ENCODE results near the gene EVPL.
"Not testable (repeated sequence)": the region's sequence is repeated elsewhere in the genome, so short reads cannot be mapped to it uniquely, and the experiment has no call there.

The EVPL gene

DNA sequence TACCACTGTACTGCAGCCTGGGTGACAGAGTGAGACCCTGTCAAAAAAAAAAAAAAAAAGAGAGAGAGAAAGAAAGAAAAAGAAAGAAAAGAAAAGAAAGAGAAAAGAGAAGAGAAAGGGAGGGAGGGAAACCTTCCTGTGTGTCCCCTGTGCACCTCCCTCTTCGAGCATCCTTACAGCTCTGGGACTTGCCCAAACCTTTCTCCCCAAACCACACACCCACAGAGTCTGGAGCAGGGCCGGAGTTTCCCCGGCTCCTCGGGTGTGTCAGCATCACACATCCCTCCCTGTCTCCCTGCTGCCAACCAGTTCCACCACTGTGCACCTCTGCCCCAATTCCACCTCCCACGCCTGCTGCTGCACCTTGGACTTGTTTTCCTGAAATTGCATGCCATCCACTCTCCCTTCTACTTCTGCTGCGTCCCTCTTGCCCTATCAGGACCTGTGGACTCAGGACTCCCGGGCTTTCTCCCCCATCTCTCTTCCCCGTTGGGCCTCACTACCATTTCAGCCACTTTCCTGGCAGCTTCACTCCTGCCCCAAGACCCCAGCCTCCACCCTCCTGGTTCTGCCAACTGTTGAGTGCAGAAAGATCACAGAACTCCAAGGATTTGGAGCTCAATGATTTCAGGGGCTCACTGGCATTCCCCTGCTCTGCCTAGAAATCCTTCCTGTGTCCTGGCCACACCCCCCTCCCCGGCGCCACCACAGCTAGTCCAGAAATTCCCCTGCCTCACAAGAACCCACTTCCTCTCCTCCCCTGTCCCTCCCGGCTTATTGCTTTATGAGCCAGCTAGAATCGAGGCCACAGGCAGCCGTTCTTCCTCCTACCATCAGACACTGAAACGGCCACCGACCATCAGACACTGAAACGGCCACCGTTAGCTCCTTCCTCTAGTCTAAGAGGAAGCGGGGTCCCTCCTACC lies 30.2 kb downstream of the EVPL start:
- peak; percentile 87 for DNase-seq (ENCODE audit: low spot score)

DNA sequence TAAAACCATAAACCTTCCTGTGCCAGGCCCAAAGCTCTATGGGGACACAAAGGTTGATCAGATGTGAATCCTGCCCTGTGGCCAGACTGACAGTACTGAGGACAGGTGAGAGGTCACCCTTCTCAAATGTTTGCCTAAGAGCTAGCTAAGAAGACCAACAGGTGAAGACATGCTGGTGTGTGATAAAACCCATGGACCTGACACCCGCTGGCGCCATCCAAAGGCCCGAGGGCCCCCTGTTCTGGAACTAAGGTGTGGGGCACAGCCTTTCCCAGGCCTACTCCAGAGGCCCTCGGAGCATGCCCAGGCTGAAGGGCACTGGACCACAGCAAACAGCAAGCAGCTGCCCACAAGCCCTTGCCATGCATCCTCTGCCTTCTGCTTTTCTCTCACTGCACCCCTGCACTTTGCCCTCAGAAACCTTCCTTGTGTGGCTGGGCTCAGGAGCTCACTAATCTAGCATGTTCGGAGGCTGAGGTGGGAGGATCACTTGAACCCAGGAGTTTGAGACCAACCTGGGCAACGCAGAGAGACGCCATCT lies 31.7 kb downstream of the EVPL start:
- DNase-seq (ENCODE audit: low spot score), result no peak

GRCh38 chr17:75994802-75995370 lies 32.2 kb downstream of the EVPL start:
- no peak for DNase-seq (ENCODE audit: low spot score)

GRCh38 chr17:75991396-75991795 lies 35.7 kb downstream of the EVPL start:
- DNase-seq (ENCODE audit: low spot score), result no peak

DNA sequence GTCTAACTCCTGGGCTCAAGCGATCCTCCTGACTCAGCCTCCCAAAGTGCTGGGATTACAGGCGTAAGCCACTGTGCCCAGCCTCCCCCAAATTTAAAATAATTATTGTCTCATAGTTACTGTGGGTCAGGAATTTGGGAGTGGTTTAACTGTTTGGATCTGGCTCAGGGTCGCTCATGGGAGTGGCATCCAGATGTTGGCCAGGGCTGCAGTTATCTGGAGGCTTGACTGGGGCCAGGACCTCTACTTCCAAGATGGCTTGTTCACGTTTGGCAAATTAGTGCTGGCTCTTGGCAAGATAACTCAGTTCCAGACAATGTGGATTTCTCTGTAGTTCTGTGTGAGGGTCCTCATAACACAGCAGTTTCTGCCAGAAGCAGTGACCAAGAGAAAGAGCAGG lies 40.1 kb downstream of the EVPL start:
- peak; percentile 9 for DNase-seq (ENCODE audit: low spot score)

DNA sequence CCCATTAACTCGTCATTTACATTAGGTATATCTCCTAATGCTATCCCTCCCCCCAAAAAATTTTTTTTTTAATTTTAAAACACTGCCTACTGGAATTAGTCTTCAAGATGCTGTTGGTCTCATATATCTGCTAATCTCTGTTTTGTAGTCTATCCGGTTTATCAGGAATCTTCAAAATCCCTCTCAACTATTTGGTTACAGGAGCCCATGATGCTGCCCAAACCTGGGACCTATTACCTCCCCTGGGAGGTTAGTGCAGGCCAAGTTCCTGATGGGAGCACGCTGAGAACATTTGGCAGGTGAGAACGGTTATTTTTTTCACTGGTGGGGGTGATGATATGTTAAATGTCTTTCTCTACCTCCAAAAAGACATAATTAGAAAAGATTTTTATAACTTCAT lies 41.1 kb downstream of the EVPL start:
- no peak for DNase-seq (ENCODE audit: low spot score)

DNA sequence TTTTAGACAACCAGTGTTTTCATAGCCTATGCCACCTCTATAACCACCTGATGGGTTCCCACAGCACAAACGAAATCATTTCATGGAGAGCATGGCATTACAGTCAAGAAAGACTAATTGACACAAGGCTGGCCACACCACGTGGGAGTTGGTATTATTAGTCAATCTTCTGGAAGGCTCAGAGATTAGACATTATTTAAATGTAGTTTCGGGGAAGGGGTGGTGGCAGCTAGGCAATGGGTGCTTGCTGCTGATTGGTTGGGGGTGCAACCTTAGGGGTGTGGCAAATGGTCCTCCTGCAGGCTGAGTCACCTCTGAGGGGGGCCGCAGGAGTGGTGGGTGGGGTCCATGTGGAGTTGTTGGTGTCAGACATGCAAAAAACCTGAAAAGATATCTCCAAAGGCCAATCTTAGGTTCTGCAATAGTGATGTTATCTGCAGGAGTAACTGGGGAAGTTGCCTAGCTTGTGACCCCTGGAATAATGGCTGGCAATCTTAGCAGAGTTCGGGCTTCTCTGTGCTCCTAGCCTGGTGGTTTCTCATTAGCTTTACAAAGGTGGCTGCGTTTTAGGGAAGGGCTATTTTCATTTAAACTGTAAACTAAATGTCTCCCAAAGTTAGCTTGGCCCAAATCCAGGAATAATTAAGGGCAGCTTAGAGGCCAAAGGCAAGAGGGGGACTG lies 43.5 kb downstream of the EVPL start:
- peak; percentile 33 for DNase-seq (ENCODE audit: low spot score)

- DNase-seq (ENCODE audit: low spot score), result no peak
Measured at GRCh38 chr17:75981019-75981615, 46.0 kb downstream of the EVPL start.

DNA sequence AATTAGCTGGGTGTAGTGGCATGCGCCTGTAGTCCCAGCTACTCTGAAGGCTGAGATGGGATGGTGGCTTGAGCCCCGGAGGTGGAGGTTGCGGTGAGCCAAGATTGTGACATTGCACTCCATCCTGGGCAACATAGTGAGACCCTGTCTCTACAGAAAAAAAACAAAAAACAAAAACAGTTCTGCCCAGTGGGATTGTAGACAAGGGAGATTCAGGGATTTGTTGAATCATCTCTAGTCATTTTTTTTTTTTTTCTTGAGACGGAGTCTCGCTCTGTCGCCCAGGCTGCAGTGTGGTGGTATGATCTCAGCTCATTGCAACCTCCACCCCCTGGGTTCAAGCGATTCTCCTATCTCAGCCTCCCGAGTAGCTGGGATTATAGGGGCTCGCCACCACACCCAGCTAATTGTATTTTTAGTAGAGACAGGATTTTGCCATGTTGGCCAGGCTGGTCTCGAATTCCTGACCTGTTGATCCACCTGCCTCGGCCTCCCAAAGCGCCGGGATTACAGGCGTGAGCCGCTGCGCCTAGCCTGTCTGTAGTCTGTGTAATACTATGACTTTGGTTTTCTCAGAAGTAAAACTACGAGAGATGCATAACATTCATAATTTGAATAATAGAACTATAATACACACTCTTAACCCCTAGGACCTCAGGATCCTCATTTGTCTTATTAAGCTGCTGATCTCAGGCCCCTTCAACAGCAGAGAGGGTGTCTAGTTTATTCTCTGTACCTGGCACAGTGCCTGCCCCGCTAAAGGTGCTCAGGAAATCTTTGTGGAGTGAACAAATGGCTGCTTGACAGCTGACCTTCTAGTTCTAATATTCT lies 46.7 kb downstream of the EVPL start:
- no peak for DNase-seq (ENCODE audit: low spot score)

GRCh38 chr17:75979705-75980187 lies 47.4 kb downstream of the EVPL start:
- DNase-seq (ENCODE audit: low spot score), result no peak

DNA sequence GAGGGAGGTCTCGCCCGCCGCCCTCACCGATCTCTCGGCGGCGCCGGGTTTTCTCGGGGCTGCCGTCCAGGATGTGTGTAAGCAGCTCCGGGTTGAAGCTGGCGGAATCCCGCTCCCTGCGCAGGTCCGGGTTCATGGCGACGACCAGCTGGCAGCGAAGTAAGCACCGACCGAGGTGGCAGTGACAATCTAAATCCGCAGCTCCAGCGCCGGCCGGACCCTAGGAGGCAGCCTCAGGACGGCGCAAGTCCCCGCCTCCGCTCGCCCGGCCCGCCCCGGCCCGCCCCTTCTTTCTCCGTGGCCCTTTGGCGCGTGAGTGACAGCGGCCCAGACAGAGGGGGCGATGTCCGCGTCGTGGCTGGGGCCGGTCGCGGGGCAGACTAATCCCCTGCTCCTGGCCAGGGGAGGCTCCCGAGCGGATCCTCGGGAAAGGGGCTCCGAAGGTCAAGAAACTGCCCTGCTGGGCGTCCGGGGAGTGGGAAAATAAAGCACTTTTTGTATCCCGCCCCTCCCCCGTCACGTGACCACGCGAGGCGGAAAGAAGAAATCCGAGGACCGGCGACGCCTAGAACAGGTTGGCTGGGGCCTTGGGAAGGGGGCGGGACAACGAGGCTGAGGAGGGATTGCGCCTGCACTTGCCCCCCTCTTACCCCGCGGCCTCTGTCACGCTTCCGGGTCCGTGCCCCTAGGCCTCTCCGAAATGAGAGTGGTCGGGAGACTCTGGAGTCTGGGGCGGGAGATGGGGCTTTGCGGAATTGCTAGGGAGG lies 48.0 kb downstream of the EVPL start, which contains the start of the genes ACOX1 and TEN1:
Gene ACOX1, minus strand, starts transcription at position 229 of the 767 bp plus-strand sequence. Its CDS starts 93 bp downstream, at position 136.
Gene TEN1, plus strand, starts transcription at position 303 of the 767 bp plus-strand sequence. CDS start 6,953 bp downstream, outside the sequence.
- peak; percentile 94 for DNase-seq (ENCODE audit: low spot score)

DNA sequence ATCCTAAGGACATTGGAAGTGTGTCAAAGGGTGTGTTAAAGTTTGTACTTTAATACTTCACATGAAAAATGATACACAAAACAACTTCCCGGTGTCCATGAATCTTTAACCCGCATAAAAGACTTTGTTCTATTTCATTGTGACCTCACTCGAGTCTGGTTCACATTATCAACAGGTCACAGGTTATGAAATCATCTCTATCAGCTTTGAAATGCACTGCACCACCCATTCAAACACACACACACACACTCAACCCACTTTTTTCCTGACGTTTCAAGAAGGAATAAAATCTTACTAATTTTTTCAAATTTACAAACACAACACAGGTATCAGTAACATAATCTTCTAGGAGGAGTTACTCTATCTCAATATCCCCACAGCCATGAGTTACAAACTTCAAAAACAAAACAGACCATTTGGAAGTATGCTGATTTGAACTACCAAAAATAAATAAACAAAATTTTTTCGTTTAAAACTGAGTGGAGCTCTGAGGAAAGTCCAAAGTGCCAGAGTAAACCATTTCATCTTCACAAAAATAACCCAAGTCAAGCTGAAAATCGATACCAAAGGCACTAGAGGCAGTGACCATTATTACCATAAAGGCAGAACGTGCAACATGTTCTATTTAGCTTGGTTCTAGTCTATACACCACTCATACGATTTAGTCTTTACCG lies 50.8 kb downstream of the EVPL start:
- DNase-seq (ENCODE audit: low spot score), result no peak

DNA sequence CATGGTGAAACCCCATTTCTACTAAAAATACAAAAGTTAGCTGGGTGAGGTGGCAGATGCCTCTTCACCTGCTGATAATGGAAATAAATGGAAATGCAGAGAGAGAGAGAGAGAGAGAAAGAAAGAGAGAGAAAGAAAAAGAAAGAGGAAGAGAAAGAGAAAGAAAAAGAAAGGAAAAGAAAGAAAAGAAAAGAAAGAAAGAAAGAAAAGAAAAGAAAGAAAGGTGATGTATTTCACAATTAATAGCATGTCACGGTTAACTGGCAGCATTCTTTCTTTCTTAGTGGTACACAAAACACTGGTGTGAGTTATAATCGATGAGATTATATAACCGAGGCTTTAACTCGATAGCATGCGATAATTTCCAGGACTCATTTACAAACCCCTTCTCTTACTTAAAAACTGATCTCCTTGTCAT lies 51.3 kb downstream of the EVPL start:
- no peak for DNase-seq (ENCODE audit: low spot score)

GRCh38 chr17:75975187-75975586 lies 51.9 kb downstream of the EVPL start:
- not testable (repeated sequence) for DNase-seq (ENCODE audit: low spot score)

DNA sequence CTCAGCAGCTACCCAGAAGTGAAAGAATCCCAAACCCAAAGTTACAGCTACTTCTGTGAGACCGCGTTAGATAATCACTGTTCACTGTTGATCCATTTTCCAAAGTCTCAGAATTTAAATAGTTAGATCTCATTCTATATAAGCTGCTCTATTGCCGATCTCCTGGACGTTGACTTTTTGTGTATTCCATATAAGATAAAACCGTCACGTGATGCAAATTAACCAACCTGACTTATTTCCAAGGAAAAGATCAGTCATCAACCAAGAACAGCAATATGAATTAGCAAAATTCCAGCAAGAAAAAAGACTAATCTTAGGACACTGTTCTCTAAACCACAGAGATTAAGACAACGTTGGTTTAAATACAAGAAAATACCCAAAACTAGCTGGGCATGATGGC lies 56.5 kb downstream of the EVPL start:
- no peak for DNase-seq (ENCODE audit: low spot score)

GRCh38 chr17:75970011-75970523 lies 57.0 kb downstream of the EVPL start:
- peak; percentile 18 for DNase-seq (ENCODE audit: low spot score)

DNA sequence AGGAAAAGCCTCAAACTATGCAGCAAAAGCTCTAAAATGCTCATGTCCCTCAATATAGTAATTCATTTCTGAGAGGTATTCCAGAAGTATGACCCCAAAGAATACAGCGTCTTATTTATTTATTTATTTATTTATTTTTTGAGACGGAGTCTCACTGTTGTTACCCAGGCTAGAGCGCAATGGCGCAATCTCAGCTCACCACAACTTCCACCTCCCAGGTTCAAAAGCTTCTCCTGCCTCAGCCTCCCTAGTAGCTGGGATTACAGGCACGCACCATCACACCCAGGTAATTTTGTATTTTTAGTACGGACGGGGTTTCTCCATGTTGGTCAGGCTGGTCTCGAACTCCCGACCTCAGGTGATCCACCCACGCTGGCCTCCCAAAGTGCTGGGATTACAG lies 58.1 kb downstream of the EVPL start:
- not testable (repeated sequence) for DNase-seq (ENCODE audit: low spot score)

GRCh38 chr17:75965468-75965867 lies 61.6 kb downstream of the EVPL start:
- DNase-seq (ENCODE audit: low spot score), result no peak

DNA sequence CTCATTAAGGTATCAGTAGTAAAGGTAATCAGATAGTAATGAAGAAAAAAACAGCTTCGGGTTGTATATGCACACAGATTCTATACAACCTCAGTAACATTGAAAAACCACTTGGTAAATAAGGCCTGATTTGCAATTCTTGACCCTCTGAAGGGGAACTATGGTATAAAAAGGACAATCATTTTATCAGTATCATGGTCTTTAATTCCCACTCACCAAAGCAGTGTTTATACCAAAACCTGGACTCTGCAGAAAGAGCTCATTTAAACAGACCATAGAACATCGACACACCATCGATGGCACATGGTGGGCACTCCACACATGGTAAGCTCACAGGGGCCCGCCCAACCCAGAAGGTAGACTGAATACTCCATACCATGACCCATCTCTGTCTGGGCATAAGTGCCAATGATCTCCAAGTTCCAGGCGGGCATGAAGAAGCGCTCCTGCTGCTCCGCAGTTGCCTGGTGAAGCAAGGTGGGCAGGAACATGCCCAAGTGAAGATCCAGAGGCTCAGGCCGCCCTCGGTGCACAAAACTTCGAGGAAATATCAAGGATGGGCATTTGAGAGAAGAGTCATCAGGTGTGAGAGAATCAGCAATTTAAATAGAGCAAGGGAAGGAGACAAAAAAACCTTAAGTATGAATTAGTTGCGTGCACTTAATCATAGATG lies 67.1 kb downstream of the EVPL start:
- DNase-seq (ENCODE audit: low spot score), result no peak
